IMR-90 (cell line): ENCODE measurements around the gene IL17C.

Source experiments
- CEBPB ChIP-seq: IDR thresholded peaks from 2 replicates; pipeline ENCODE4 v1.6.1; 2012; ENCODE audit warnings: low read depth, low read length, improper control_type of control experiment
- CHD1 ChIP-seq: IDR thresholded peaks from 2 replicates; pipeline ENCODE4 v1.6.1; 2012; ENCODE audit warnings: low read depth, low read length, improper control_type of control experiment
- CTCF ChIP-seq: conservative IDR thresholded peaks from 2 replicates; pipeline ENCODE4 v1.5.1; 2012; ENCODE audit warnings: mild to moderate bottlenecking, low read depth, low read length, improper control_type of control experiment
- ELK1 ChIP-seq: fragments of 150-350 bp; IDR thresholded peaks from 2 replicates; pipeline ENCODE4 v1.6.1; 2016; ENCODE audit warnings: low read depth, mild to moderate bottlenecking, low read length, moderate library complexity, borderline replicate concordance
- MAFK ChIP-seq: IDR thresholded peaks from 2 replicates; pipeline ENCODE4 v1.6.1; 2012; ENCODE audit warnings: low read depth, low read length, improper control_type of control experiment
- MAZ ChIP-seq: IDR thresholded peaks from 2 replicates; pipeline ENCODE4 v1.6.1; 2012; ENCODE audit warnings: low read depth, mild to moderate bottlenecking, low read length, improper control_type of control experiment, moderate library complexity, borderline replicate concordance
- MXI1 ChIP-seq: IDR thresholded peaks from 2 replicates; pipeline ENCODE4 v1.6.1; 2012; ENCODE audit warnings: low read depth, mild to moderate bottlenecking, low read length, moderate library complexity, borderline replicate concordance
- NFE2L2 ChIP-seq: fragments of 150-350 bp; IDR thresholded peaks from 2 replicates; pipeline ENCODE4 v1.6.1; 2016; ENCODE audit warnings: low read depth, mild to moderate bottlenecking, low read length
- POLR2A ChIP-seq: IDR thresholded peaks from 2 replicates; pipeline ENCODE4 v1.6.1; 2012; ENCODE audit warnings: mild to moderate bottlenecking, low read depth, low read length
- SMC3 ChIP-seq: fragments of 150-350 bp; IDR thresholded peaks from 2 replicates; pipeline ENCODE4 v1.6.1; 2016; ENCODE audit warnings: low read depth, mild to moderate bottlenecking, antibody characterized with exemption, low read length, moderate library complexity

GRCh38 chr16:88684569-88685155 is 46.3 kb downstream of the IL17C start:
- TF ChIP-seq POLR2A (no peak), CEBPB (no peak), CTCF (no peak), CHD1 (no peak), SMC3 (no peak), MXI1 (no peak), ELK1 (no peak), NFE2L2 (no peak), MAFK (no peak), MAZ (no peak)
